ENCODE data around the gene GSC2. TPM values are rescaled to one million over a fixed set of nuclear protein-coding genes. Genes with fewer than 3 reads are reported as not detected.

The GSC2 gene
- total and polyA plus RNA-seq, 4 donors, result not detected

- peak overlapping the region in 1 of 3 donors; percentile 22 for H3K4me3 ChIP-seq (ENCODE audit: low read depth in 1 of 3, low read length in 3 of 3)
- H3K27me3 ChIP-seq (ENCODE audit: control insufficient read depth in 4 of 4, insufficient read depth in 4 of 4, low read length in 3 of 4), result peaks cover 4 to 10% (median 7%) of the 10 kb centered on the region in 4 donors
- DNase-seq (ENCODE audit: low spot score), result no peak
These were observed 827 bp downstream of the GSC2 start for GRCh38 chr22:19149047-19149883.

DNA sequence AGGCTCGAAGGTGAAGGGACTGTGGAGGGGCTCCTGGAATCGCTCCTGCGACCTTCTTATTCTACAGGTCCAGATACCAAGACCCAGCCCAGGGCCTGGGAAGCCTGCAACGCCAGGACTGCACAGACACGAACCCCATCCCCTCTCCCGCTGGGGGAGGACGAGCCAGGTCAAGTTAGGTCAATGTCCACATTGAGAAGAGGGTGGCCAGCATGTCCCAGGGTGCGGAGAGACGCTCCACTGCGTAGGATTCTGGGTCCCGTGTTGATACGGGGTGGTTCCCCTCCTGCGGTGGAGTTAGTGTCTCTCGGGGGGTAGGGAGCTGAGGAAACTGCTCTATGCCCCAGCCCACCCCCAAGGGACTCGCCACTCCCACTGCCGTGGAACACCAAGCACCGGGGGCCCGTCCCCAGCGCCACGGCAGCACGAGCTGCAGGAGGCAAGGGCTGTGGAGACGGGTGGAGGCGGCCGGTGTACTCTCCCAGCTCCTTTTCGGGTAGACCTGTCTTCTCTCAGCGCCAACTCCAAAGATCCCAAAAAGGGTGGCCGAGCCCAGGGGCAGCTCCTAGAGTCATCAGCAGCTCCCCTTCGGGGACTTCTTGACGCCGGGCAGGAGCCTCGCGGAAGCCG is 1.6 kb downstream of the GSC2 start:
- peaks cover 7 to 19% (median 10%) of the 10 kb centered on the region in 4 donors for H3K4me1 ChIP-seq (ENCODE audit: control insufficient read depth in 4 of 4, insufficient read depth in 4 of 4, low read length in 3 of 4)
- H3K9me3 ChIP-seq (ENCODE audit: control insufficient read depth in 4 of 4, low read length in 3 of 4), result no peaks in the 10 kb centered on the region
- no peaks in the 10 kb centered on the region for H3K36me3 ChIP-seq (ENCODE audit: control insufficient read depth in 4 of 4, insufficient read depth in 3 of 4, low read depth in 1 of 4, low read length in 3 of 4)
- no peak overlapping the region for H3K4me3 ChIP-seq (ENCODE audit: low read depth in 1 of 3, low read length in 3 of 3)
- no peak overlapping the region for H3K27ac ChIP-seq (ENCODE audit: low read depth in 1 of 2, low read length in 2 of 2)
- 30% methylated on average over 33 of the region's 33 CpGs for WGBS
- H3K9ac ChIP-seq (ENCODE audit: low read depth in 1 of 2, low read length in 2 of 2), result no peak overlapping the region
- peaks cover 4 to 10% (median 7%) of the 10 kb centered on the region in 4 donors for H3K27me3 ChIP-seq (ENCODE audit: control insufficient read depth in 4 of 4, insufficient read depth in 4 of 4, low read length in 3 of 4)
- DNase-seq (ENCODE audit: low spot score), result no peak
- no peak for TF ChIP-seq HNF4G (IDR thresholded peaks at IDR 0.05)
- TF ChIP-seq, protein P1, sequence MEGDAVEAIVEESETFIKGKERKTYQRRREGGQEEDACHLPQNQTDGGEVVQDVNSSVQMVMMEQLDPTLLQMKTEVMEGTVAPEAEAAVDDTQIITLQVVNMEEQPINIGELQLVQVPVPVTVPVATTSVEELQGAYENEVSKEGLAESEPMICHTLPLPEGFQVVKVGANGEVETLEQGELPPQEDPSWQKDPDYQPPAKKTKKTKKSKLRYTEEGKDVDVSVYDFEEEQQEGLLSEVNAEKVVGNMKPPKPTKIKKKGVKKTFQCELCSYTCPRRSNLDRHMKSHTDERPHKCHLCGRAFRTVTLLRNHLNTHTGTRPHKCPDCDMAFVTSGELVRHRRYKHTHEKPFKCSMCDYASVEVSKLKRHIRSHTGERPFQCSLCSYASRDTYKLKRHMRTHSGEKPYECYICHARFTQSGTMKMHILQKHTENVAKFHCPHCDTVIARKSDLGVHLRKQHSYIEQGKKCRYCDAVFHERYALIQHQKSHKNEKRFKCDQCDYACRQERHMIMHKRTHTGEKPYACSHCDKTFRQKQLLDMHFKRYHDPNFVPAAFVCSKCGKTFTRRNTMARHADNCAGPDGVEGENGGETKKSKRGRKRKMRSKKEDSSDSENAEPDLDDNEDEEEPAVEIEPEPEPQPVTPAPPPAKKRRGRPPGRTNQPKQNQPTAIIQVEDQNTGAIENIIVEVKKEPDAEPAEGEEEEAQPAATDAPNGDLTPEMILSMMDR (IDR thresholded peaks at IDR 0.05; ENCODE audit: low read depth, low read length, missing input control), result no peak
- no peak for TF ChIP-seq NR2F2 (IDR thresholded peaks at IDR 0.05)
- TF ChIP-seq RXRA (IDR thresholded peaks at IDR 0.05), result no peak
- no peak for TF ChIP-seq RAD21 (IDR thresholded peaks at IDR 0.05)
- no peak for TF ChIP-seq EGR1 (IDR thresholded peaks at IDR 0.05; ENCODE audit: low read depth in 2 of 2)
- TF ChIP-seq ZBTB33 (IDR thresholded peaks at IDR 0.05), result no peak
- no peak for TF ChIP-seq FOXA1 (IDR thresholded peaks at IDR 0.05)
- TF ChIP-seq YY1 (IDR thresholded peaks at IDR 0.05), result no peak
- no peak for TF ChIP-seq TAF1 (conservative IDR thresholded peaks at IDR 0.05)
- no peak for TF ChIP-seq HNF4A (conservative IDR thresholded peaks at IDR 0.05)
- TF ChIP-seq GABPA (IDR thresholded peaks at IDR 0.05 in 1 of 2, conservative IDR thresholded peaks at IDR 0.05 in 1 of 2), result no peak

More at GRCh38 chr22:19149047-19149883, 827 bp downstream of the GSC2 start:
- no peak overlapping the region for H3K27ac ChIP-seq (ENCODE audit: low read depth in 1 of 2, low read length in 2 of 2)
- 4% methylated on average over 92 of the region's 92 CpGs for WGBS
- TF ChIP-seq YY1 (IDR thresholded peaks at IDR 0.05) (no peak), HNF4G (IDR thresholded peaks at IDR 0.05) (no peak), ZBTB33 (IDR thresholded peaks at IDR 0.05) (no peak), ATF3 (IDR thresholded peaks at IDR 0.05) (no peak), EGR1 (IDR thresholded peaks at IDR 0.05; ENCODE audit: low read depth in 2 of 2) (no peak), JUND (IDR thresholded peaks at IDR 0.05) (no peak), RAD21 (IDR thresholded peaks at IDR 0.05) (no peak), NR2F2 (IDR thresholded peaks at IDR 0.05) (no peak), MAX (IDR thresholded peaks at IDR 0.05) (no peak)
- TF ChIP-seq, protein P1 (IDR thresholded peaks at IDR 0.05; ENCODE audit: low read depth, low read length, missing input control), result no peak
- no peaks in the 10 kb centered on the region for H3K36me3 ChIP-seq (ENCODE audit: control insufficient read depth in 4 of 4, insufficient read depth in 3 of 4, low read depth in 1 of 4, low read length in 3 of 4)
- H3K9ac ChIP-seq (ENCODE audit: low read depth in 1 of 2, low read length in 2 of 2), result no peak overlapping the region
- H3K9me3 ChIP-seq (ENCODE audit: control insufficient read depth in 4 of 4, low read length in 3 of 4), result no peaks in the 10 kb centered on the region
- H3K4me1 ChIP-seq (ENCODE audit: control insufficient read depth in 4 of 4, insufficient read depth in 4 of 4, low read length in 3 of 4), result peaks cover 4 to 12% (median 4%) of the 10 kb centered on the region in 4 donors

Data from liver (tissue), 9 donors.